ENCODE measurements around the gene STAT1.

STAT1 gene

DNA sequence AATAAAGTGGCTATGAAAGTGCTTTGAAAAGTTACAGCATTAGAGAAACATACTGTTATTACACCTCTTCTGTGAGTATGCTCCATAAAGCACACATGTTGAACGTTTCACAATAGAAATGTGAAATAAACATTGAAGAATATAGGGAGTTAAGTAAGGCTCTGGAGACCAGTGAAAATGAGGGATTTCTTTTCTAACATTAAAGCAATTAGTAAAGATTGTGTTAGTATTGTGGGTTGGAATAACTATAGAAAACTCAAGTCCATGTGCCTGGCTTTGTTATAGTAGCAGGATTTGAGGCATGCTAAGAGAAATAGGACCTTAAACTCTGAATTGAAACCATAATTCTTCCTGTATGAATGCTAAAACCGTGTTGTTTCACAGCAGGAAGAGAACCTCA, 70.3 kb downstream of the STAT1 start:
- H3K4me3 ChIP-seq (ENCODE audit: low read depth, low read length, poor library complexity, severe bottlenecking), result no peak overlapping the region
- no peaks in the 10 kb centered on the region for H3K27me3 ChIP-seq (ENCODE audit: insufficient read depth, low read length)
- no peaks in the 10 kb centered on the region for H3K9me2 ChIP-seq (ENCODE audit: low read depth, low read length)
- H3K4me2 ChIP-seq (ENCODE audit: low read length), result no peak overlapping the region
- H3K9ac ChIP-seq (ENCODE audit: low read length), result no peak overlapping the region
- no peak overlapping the region for H2AFZ ChIP-seq (ENCODE audit: low read length)
- no peaks in the 10 kb centered on the region for H3K36me3 ChIP-seq (ENCODE audit: insufficient read depth, low read length)
- TF ChIP-seq, protein P1, sequence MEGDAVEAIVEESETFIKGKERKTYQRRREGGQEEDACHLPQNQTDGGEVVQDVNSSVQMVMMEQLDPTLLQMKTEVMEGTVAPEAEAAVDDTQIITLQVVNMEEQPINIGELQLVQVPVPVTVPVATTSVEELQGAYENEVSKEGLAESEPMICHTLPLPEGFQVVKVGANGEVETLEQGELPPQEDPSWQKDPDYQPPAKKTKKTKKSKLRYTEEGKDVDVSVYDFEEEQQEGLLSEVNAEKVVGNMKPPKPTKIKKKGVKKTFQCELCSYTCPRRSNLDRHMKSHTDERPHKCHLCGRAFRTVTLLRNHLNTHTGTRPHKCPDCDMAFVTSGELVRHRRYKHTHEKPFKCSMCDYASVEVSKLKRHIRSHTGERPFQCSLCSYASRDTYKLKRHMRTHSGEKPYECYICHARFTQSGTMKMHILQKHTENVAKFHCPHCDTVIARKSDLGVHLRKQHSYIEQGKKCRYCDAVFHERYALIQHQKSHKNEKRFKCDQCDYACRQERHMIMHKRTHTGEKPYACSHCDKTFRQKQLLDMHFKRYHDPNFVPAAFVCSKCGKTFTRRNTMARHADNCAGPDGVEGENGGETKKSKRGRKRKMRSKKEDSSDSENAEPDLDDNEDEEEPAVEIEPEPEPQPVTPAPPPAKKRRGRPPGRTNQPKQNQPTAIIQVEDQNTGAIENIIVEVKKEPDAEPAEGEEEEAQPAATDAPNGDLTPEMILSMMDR (IDR thresholded peaks at IDR 0.05; ENCODE audit: low read length), result no peak
- TF ChIP-seq EZH2 (IDR thresholded peaks at IDR 0.05; ENCODE audit: borderline replicate concordance, low read length), result no peak
- no peaks in the 10 kb centered on the region for H3K4me1 ChIP-seq (ENCODE audit: insufficient read depth, low read length, severe bottlenecking)
- H4K20me1 ChIP-seq (ENCODE audit: insufficient read depth, low read length), result no peaks in the 10 kb centered on the region
- H3K9me3 ChIP-seq (ENCODE audit: low read length), result no peaks in the 10 kb centered on the region
- H3K27ac ChIP-seq (ENCODE audit: low read depth, low read length, poor library complexity, severe bottlenecking), result no peak overlapping the region
- no peaks in the 10 kb centered on the region for H3F3A ChIP-seq (ENCODE audit: insufficient read depth, low read length)
- no peaks in the 10 kb centered on the region for H3K79me2 ChIP-seq (ENCODE audit: insufficient read depth, low read length)

DNA sequence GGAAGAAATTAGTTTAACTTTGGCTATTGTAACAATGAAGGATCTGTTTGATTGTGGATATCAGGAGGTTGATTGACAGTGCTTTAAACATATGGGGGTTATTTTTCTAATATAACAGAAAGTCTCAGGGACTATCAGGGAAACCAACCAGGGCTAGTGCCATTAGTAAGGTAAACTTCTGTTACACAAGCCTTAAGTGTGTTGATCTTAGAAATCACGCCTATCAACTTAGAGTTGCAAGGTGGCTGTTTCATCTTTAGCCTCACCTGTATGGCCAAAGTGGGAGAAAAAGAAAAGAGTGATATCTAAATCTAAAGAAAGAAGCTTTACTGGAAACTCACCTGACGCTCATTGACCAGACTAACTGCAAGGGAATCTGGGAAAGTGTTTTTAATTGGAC, 71.3 kb downstream of the STAT1 start:
- H3K79me2 ChIP-seq (ENCODE audit: insufficient read depth, low read length), result no peaks in the 10 kb centered on the region
- no peak overlapping the region for H3K9ac ChIP-seq (ENCODE audit: low read length)
- no peaks in the 10 kb centered on the region for H3K36me3 ChIP-seq (ENCODE audit: insufficient read depth, low read length)
- no peaks in the 10 kb centered on the region for H3K4me1 ChIP-seq (ENCODE audit: insufficient read depth, low read length, severe bottlenecking)
- TF ChIP-seq EZH2 (IDR thresholded peaks at IDR 0.05; ENCODE audit: borderline replicate concordance, low read length), result no peak
- TF ChIP-seq, protein P1 (IDR thresholded peaks at IDR 0.05; ENCODE audit: low read length), result no peak
- no peaks in the 10 kb centered on the region for H3K9me2 ChIP-seq (ENCODE audit: low read depth, low read length)
- no peaks in the 10 kb centered on the region for H3F3A ChIP-seq (ENCODE audit: insufficient read depth, low read length)
- H3K27me3 ChIP-seq (ENCODE audit: insufficient read depth, low read length), result no peaks in the 10 kb centered on the region
- no peaks in the 10 kb centered on the region for H4K20me1 ChIP-seq (ENCODE audit: insufficient read depth, low read length)
- no peak overlapping the region for H3K4me3 ChIP-seq (ENCODE audit: low read depth, low read length, poor library complexity, severe bottlenecking)
- H2AFZ ChIP-seq (ENCODE audit: low read length), result no peak overlapping the region
- H3K9me3 ChIP-seq (ENCODE audit: low read length), result no peaks in the 10 kb centered on the region
- H3K4me2 ChIP-seq (ENCODE audit: low read length), result no peak overlapping the region
- no peak overlapping the region for H3K27ac ChIP-seq (ENCODE audit: low read depth, low read length, poor library complexity, severe bottlenecking)

DNA sequence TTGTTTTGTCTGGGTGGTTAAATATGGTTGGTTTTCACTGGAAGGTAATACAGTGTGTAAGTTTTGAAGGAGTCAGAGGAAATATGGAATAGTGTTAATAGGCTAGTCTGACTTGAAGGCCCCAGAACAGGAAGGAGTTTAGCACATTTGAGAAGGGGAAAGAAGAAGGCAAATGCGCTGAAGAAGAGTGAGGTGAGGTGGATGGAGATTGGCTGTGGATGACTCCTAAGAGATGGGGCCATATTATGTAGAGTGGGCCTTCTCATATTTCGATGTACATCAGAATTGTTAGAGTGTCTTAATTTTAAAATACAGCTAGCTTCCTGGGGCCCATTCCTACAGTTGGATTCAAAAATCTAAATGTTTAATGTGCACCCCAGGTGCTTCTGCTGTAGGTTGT, 72.4 kb downstream of the STAT1 start:
- Histone ChIP-seq H3K36me3 (ENCODE audit: insufficient read depth, low read length) (peaks cover 4% of the 10 kb centered on the region; the same call in 1 of the 2 replicates), H3K27ac (ENCODE audit: low read depth, low read length, poor library complexity, severe bottlenecking) (no peak overlapping the region), H3K4me1 (ENCODE audit: insufficient read depth, low read length, severe bottlenecking) (no peaks in the 10 kb centered on the region), H3K9me3 (ENCODE audit: low read length) (no peaks in the 10 kb centered on the region), H3K9ac (ENCODE audit: low read length) (no peak overlapping the region), H2AFZ (ENCODE audit: low read length) (no peak overlapping the region), H3K9me2 (ENCODE audit: low read depth, low read length) (no peaks in the 10 kb centered on the region), H4K20me1 (ENCODE audit: insufficient read depth, low read length) (no peaks in the 10 kb centered on the region), H3K79me2 (ENCODE audit: insufficient read depth, low read length) (no peaks in the 10 kb centered on the region), H3K4me3 (ENCODE audit: low read depth, low read length, poor library complexity, severe bottlenecking) (no peak overlapping the region), H3K27me3 (ENCODE audit: insufficient read depth, low read length) (no peaks in the 10 kb centered on the region), H3K4me2 (ENCODE audit: low read length) (no peak overlapping the region), H3F3A (ENCODE audit: insufficient read depth, low read length) (no peaks in the 10 kb centered on the region)
- TF ChIP-seq, protein P1 (IDR thresholded peaks at IDR 0.05; ENCODE audit: low read length), result no peak
- no peak for TF ChIP-seq EZH2 (IDR thresholded peaks at IDR 0.05; ENCODE audit: borderline replicate concordance, low read length)

Measured in OCI-LY1 (cell line).